Naive thymus-derived CD4-positive, alpha-beta T cell (primary cell): Measurements from ENCODE around the gene FOXG1. TPM values are rescaled to one million over a fixed set of nuclear protein-coding genes. Genes with fewer than 3 reads are reported as not detected.

Experiments
- ATAC-seq: fragments of 150-1000 bp; cut with Tn5 transposase; 2 replicates; pipeline ENCODE4 v1.10.0; 2021; ENCODE audit warnings: mild to moderate bottlenecking, moderate library complexity
- CTCF ChIA-PET: fragments of 350-600 bp; sonication (Branson Sonifier 250); formaldehyde crosslinking; loops from one replicate; lab custom pipeline; 2021; ENCODE audit warnings: antibody characterized with exemption; lab: Charles Lee
- POLR2A ChIA-PET: fragments of 350-600 bp; sonication (Branson Sonifier 250); formaldehyde crosslinking; loops from one replicate; lab custom pipeline; 2021; ENCODE audit warnings: antibody characterized with exemption, inconsistent platforms; lab: Charles Lee
- DNase-seq, 9 donors: peaks; one replicate each; pipeline versions ENCODE4 v3.0.0 to v3.0.0-alpha.2; 2020 to 2022; ENCODE audit warnings: mixed read lengths in 1 of 9
- H3K27ac ChIP-seq: one replicate; pipeline ENCODE4 v1.7.0; 2013; ENCODE audit warnings: mild to moderate bottlenecking, low read depth, low read length, moderate library complexity
- H3K27me3 ChIP-seq, 2 donors: one replicate each; pipeline ENCODE4 v1.7.0; 2013; ENCODE audit warnings: low read length in 2 of 2, mild to moderate bottlenecking in 2 of 2, moderate library complexity in 2 of 2; ENCODE audit not compliant: control insufficient read depth in 2 of 2, insufficient read depth in 2 of 2
- H3K36me3 ChIP-seq, 3 experiments: 1 replicate in 2 of 3; 2 replicates in 1 of 3; pipeline ENCODE4 v1.7.0; 2013; ENCODE audit warnings: low read length in 3 of 3, mild to moderate bottlenecking in 3 of 3, moderate library complexity in 1 of 3; ENCODE audit not compliant: insufficient read depth in 3 of 3, control insufficient read depth in 2 of 3
- H3K4me1 ChIP-seq, 2 donors: one replicate each; pipeline ENCODE4 v1.7.0; 2013; ENCODE audit warnings: low read length in 2 of 2, mild to moderate bottlenecking in 2 of 2, moderate library complexity in 1 of 2; ENCODE audit not compliant: control insufficient read depth in 2 of 2, insufficient read depth in 2 of 2
- H3K4me3 ChIP-seq: 2 replicates; pipeline ENCODE4 v1.7.0; 2013; ENCODE audit warnings: mild to moderate bottlenecking, low read length
- H3K9me3 ChIP-seq, 3 experiments: 1 replicate in 2 of 3; 2 replicates in 1 of 3; pipeline ENCODE4 v1.7.0; 2013; ENCODE audit warnings: low read length in 3 of 3; ENCODE audit not compliant: control insufficient read depth in 2 of 3
- H3K27ac Mint-ChIP-seq, 9 donors: one replicate each; pipeline ENCODE4 v1.8.0; 2020 to 2022; ENCODE audit warnings: mixed read lengths in 9 of 9, mild to moderate bottlenecking in 8 of 9, moderate library complexity in 5 of 9, inconsistent platforms in 2 of 9
- H3K27me3 Mint-ChIP-seq, 5 donors: one replicate each; pipeline ENCODE4 v1.8.0; 2021 to 2022; ENCODE audit warnings: mixed read lengths in 5 of 5, mild to moderate bottlenecking in 1 of 5
- H3K36me3 Mint-ChIP-seq, 5 donors: one replicate each; pipeline ENCODE4 v1.8.0; 2020 to 2022; ENCODE audit warnings: mixed read lengths in 5 of 5, mild to moderate bottlenecking in 3 of 5, inconsistent platforms in 1 of 5
- H3K4me1 Mint-ChIP-seq, 7 donors: one replicate each; pipeline ENCODE4 v1.8.0; 2020 to 2022; ENCODE audit warnings: mixed read lengths in 7 of 7, mild to moderate bottlenecking in 3 of 7, inconsistent platforms in 1 of 7
- H3K4me3 Mint-ChIP-seq, 10 donors: one replicate each; pipeline ENCODE4 v1.8.0; 2020 to 2022; ENCODE audit warnings: mild to moderate bottlenecking in 10 of 10, mixed read lengths in 10 of 10, moderate library complexity in 6 of 10, inconsistent platforms in 2 of 10
- H3K9me3 Mint-ChIP-seq, 11 donors: one replicate each; pipeline ENCODE4 v1.8.0; 2020 to 2022; ENCODE audit warnings: mixed read lengths in 11 of 11, mild to moderate bottlenecking in 4 of 11, inconsistent platforms in 1 of 11, moderate library complexity in 1 of 11
- intact Hi-C, 2 donors: fragments of 100-400 bp; cut with micrococcal nuclease; formaldehyde crosslinking; loops; one replicate each; pipeline ENCODE4 v1.15.1; 2023
- polyA plus RNA-seq, 2 donors: library from polyadenylated mRNA; unstranded; fragments of 300-500 nt; fragmentation: Illumina TruSeq; gene quantifications; one replicate each; pipeline ENCODE4 v1.2.3, GENCODE V29; 2021
- total RNA-seq, 6 experiments: library from RNA in 5 of 6; stranded (reverse) in 5 of 6; gene quantifications; 1 replicate in 5 of 6; 2 replicates in 1 of 6; pipeline ENCODE4 v1.2.3 and lab custom pipeline; 2021 to 2026

FOXG1 gene
- total and polyA plus RNA-seq, 7 experiments from 2014 or later: not detected

DNA sequence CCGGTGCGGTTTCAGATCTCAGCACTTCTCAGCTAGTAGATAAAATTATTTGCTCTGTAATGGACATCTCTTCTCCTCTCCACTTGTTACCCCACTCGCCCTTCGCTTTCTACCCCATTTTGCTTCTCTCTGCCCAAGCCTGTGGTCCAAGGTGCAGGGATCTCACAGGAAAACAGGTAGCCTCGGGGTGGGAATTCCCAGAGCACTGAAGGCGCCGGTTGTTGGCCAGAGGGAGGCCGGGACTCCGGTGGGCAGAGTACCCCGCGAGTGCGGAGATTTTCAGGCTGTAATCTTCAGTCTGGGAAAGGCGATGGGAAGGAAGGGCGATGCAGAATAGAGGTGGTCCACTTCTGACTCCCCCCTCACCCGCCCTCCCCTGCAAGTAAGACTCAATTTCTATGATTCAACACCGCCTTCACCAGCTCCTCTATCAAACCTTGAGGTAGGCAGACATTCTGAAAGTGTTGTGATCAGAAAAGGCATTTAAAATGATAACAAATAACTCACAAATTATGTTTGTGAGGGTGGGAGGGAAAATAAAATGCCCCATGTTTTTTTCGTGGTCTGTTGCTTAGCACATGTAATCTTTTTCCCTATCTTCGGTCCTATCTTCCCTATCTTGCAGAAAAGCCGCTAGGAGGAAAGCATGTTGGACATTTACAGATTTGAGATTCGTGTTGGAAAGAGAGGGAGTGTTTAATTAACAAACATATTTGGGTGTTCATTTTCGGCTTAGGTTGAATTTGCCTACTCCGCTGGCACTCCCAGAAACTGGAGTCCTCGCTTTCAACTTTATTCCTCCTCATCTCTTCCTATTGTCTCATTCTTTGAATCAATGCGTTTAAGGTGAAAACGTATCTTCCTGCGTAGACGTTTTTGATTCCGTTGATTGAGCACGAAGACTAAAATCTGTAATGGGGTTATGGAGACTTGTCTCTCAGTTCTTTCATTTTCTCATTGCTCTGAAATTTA, 8.5 kb downstream of the FOXG1 start:
- DNase-seq (no peak), ATAC-seq (no peak)
- Mint-ChIP-seq H3K4me3 (no peak overlapping the region), H3K27ac (peak overlapping the region in 1 of 9 donors; percentile 46), H3K27me3 (peaks cover 66 to 93% (median 84%) of the 10 kb centered on the region in 5 donors), H3K36me3 (peaks cover 0 to 25% (median 8%) of the 10 kb centered on the region in 5 donors), H3K4me1 (peaks cover 0 to 5% (median 0%) of the 10 kb centered on the region in 7 donors), H3K9me3 (peaks cover 0 to 72% (median 27%) of the 10 kb centered on the region in 11 donors)
- CTCF ChIA-PET: no interaction called here
- H3K27me3 ChIP-seq: peaks cover 0 to 5% of the 10 kb centered on the region in 2 donors
- no peaks in the 10 kb centered on the region for H3K9me3 ChIP-seq
- intact Hi-C loops: no loop called here
- no peak overlapping the region for H3K4me3 ChIP-seq
- POLR2A ChIA-PET: no interaction called here
- no peaks in the 10 kb centered on the region for H3K4me1 ChIP-seq
- no peak overlapping the region for H3K27ac ChIP-seq
- no peaks in the 10 kb centered on the region for H3K36me3 ChIP-seq

DNA sequence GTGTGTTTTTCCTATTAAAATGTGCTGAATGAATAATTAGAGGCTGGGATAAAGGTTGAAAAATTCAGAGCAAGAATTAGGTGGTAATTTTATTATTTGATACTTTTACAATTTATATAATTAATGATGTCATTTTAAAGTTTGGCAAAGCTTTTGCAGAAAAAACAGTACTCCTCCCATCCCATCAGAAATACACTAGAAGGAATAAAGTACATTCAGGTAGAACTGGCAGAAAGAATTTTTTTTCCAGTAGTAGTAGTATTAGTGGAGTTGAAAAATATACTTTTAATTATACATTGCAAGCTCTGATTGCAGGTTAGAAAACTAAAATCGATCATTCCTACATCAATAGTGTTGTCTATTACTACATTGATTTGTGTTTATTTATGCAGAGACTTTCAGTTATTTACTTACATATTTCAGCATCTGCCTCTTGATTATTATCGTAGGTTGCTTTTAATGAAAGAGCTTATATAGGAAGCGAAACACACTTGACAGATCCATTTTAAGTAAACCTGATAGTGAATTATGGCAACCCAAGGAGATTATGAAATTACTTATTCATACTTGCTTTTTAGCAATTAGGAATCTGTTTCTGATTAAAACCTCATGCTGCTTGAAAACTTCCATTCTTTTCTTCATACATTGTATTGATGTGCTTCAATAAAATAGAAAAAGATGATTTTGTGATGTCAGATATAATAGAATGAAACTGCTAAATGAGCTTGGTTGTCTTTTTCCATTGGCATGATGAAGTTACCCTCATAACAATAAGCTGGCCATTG, 10.1 kb downstream of the FOXG1 start:
- H3K4me1 Mint-ChIP-seq: peaks cover 0 to 5% (median 0%) of the 10 kb centered on the region in 7 donors
- Histone ChIP-seq H3K27ac (no peak overlapping the region), H3K4me3 (no peak overlapping the region), H3K9me3 (no peaks in the 10 kb centered on the region), H3K4me1 (no peaks in the 10 kb centered on the region), H3K27me3 (peaks cover 0 to 5% of the 10 kb centered on the region in 2 donors), H3K36me3 (no peaks in the 10 kb centered on the region)
- CTCF ChIA-PET: no interaction called here
- no peak overlapping the region for H3K4me3 Mint-ChIP-seq
- no peak overlapping the region for H3K27ac Mint-ChIP-seq
- H3K9me3 Mint-ChIP-seq: peaks cover 0 to 66% (median 29%) of the 10 kb centered on the region in 11 donors
- H3K36me3 Mint-ChIP-seq: peaks cover 0 to 25% (median 11%) of the 10 kb centered on the region in 5 donors
- intact Hi-C loops: no loop called here
- ATAC-seq (no peak), DNase-seq (no peak)
- peaks cover 62 to 93% (median 81%) of the 10 kb centered on the region in 5 donors for H3K27me3 Mint-ChIP-seq
- POLR2A ChIA-PET: no interaction called here

DNA sequence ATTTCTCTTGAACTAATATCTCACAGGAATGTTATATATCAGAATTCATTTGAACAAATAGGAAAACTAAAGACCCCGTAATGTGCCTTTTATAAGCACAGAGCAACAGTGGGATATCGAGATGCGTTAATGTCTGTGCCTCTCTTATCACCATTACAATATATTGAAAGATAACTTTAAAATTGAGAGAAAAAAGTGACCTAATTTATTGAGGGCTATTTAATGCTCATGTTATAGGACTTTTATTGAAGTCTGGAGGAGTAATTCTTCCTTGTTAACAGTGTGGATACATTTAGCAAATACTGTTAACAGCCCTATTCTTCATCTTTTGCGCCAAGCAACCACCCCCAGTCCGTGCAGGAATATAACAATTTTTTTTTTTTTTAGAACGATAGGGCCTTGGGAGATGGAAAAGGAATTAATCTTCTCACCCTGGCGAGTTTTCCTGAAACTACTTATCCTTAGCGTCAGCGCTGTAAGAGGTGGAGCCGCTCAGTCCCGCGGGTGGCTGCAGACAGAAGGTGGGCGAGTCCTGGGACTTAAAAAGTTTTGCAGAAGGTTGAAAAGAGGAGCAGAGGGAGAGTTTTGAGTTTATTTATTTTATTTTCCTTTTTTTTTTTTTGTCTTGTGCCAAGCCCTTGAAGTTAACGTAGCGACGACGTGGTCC, 11.0 kb downstream of the FOXG1 start:
- no peak for ATAC-seq
- Histone ChIP-seq H3K4me1 (no peaks in the 10 kb centered on the region), H3K27me3 (peaks cover 0 to 5% of the 10 kb centered on the region in 2 donors), H3K4me3 (no peak overlapping the region), H3K9me3 (no peaks in the 10 kb centered on the region), H3K27ac (no peak overlapping the region), H3K36me3 (no peaks in the 10 kb centered on the region)
- Mint-ChIP-seq H3K9me3 (peaks cover 0 to 62% (median 29%) of the 10 kb centered on the region in 11 donors), H3K36me3 (peaks cover 0 to 25% (median 8%) of the 10 kb centered on the region in 5 donors), H3K4me1 (peaks cover 0 to 5% (median 0%) of the 10 kb centered on the region in 7 donors), H3K27ac (no peak overlapping the region), H3K4me3 (no peak overlapping the region), H3K27me3 (peaks cover 60 to 92% (median 76%) of the 10 kb centered on the region in 5 donors)
- intact Hi-C loops: no loop called here
- ChIA-PET CTCF (no interaction called here), POLR2A (no interaction called here)
- no peak for DNase-seq

DNA sequence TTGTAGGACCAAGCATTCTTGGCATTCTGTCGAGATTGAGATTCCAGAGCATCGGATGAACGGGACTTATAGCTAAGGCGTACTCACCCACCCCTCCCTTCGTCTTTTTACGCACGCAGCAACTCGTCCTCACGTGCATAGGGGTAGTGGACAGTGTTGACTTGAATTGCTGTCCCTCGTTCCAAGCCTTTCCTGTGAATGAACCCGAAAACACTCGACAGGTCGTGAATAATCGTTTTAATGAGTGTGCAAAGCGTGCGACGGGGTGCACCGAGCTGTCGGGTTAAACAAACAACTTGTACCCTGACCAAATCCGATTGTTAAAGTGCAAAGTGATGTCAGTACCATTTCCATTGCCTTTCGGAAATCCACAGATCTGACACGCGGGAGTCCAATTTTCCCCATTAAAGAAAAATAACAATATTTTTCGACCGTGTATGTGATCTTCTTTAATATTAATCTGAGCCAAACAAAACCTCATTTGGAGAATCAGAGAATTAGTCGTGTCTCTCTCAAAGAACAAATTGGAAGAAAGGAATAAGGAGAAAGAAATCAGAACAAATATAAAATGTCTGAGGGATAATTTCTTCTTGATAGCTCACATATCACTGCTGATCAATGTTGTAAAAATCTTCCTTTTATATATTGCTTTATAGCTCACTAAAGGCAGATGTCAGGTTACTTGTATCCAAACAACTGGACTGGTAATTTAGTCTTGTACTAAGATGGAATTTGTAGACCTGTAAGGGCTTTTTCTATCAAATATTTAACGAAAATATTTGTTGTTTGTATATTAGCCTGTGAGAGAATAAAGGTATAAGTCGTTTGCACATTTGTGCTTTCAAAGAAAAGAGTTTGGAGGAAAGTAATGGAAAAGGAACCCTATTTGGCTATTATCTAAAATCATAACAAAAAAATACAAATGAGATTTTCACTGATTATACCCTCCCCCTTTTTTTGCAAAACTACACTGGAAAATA, 11.8 kb downstream of the FOXG1 start:
- Histone ChIP-seq H3K4me1 (no peaks in the 10 kb centered on the region), H3K9me3 (no peaks in the 10 kb centered on the region), H3K27me3 (peaks cover 0 to 5% of the 10 kb centered on the region in 2 donors), H3K36me3 (no peaks in the 10 kb centered on the region), H3K27ac (no peak overlapping the region), H3K4me3 (no peak overlapping the region)
- POLR2A ChIA-PET: no interaction called here
- peaks cover 0 to 4% (median 0%) of the 10 kb centered on the region in 7 donors for H3K4me1 Mint-ChIP-seq
- CTCF ChIA-PET: no interaction called here
- no peak overlapping the region for H3K27ac Mint-ChIP-seq
- H3K9me3 Mint-ChIP-seq: peaks cover 0 to 62% (median 27%) of the 10 kb centered on the region in 11 donors
- H3K36me3 Mint-ChIP-seq: peaks cover 0 to 20% (median 6%) of the 10 kb centered on the region in 5 donors
- peaks cover 53 to 92% (median 75%) of the 10 kb centered on the region in 5 donors for H3K27me3 Mint-ChIP-seq
- intact Hi-C loops: no loop called here
- ATAC-seq (no peak), DNase-seq (no peak)
- H3K4me3 Mint-ChIP-seq: no peak overlapping the region

DNA sequence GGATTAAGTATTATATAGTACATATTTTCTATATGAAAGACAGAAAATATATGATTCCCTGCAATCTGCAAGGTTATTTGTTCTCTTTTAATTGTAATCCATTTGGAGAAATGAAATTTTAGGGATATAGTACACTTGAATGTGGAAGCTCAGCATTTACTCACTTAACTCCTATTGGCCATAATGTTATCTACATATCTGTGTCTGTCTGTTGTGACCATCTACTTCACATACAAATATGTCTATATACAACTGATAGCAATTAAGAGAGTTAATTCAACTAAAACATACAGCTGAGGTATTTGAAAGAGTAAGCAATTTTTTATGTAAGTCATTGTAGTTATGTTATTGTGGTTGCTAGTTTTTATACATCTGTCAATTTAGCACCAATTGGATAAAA, 12.9 kb downstream of the FOXG1 start:
- no peaks in the 10 kb centered on the region for H3K4me1 ChIP-seq
- ChIA-PET POLR2A (no interaction called here), CTCF (no interaction called here)
- H3K36me3 Mint-ChIP-seq: peaks cover 0 to 12% (median 8%) of the 10 kb centered on the region in 5 donors
- intact Hi-C loops: no loop called here
- H3K27me3 ChIP-seq: peaks cover 0 to 5% of the 10 kb centered on the region in 2 donors
- H3K36me3 ChIP-seq: no peaks in the 10 kb centered on the region
- no peak overlapping the region for H3K4me3 Mint-ChIP-seq
- no peak overlapping the region for H3K27ac Mint-ChIP-seq
- peaks cover 0 to 62% (median 21%) of the 10 kb centered on the region in 11 donors for H3K9me3 Mint-ChIP-seq
- H3K9me3 ChIP-seq: no peaks in the 10 kb centered on the region
- DNase-seq (no peak), ATAC-seq (no peak)
- peaks cover 0 to 11% (median 7%) of the 10 kb centered on the region in 7 donors for H3K4me1 Mint-ChIP-seq
- H3K4me3 ChIP-seq: no peak overlapping the region
- no peak overlapping the region for H3K27ac ChIP-seq
- peaks cover 52 to 92% (median 73%) of the 10 kb centered on the region in 5 donors for H3K27me3 Mint-ChIP-seq
